ENCODE results near the gene HOTAIR.

The HOTAIR gene

GRCh38 chr12:53974084-53975063, at the start of gene HOTAIR:
HOTAIR (minus strand) TSS chr12:53974954.
- DNase-seq (ENCODE audit: low read depth in 2 of 2): no peak

DNA sequence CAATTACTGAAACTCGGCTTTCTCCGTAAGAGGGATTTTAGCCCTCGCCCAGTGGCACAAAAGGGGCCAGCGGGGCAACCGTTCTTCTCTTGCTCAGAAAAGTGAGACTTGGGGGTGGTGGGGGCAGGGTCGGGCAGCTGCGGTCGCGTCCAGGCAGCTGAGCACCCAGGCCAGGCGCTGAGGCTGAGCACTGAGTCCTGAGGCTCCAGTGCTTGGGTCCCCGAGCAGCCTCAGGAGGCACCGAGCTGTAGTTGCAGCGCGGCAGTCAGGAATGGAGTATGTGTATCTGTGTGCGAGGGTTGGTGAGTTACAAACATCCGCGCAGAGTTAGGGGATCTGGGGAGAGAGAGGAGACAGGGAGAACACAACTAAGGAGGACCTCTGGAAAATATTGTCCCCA, 49.4 kb upstream of the HOTAIR start:
- no peak for DNase-seq (ENCODE audit: low read depth in 2 of 2)

DNA sequence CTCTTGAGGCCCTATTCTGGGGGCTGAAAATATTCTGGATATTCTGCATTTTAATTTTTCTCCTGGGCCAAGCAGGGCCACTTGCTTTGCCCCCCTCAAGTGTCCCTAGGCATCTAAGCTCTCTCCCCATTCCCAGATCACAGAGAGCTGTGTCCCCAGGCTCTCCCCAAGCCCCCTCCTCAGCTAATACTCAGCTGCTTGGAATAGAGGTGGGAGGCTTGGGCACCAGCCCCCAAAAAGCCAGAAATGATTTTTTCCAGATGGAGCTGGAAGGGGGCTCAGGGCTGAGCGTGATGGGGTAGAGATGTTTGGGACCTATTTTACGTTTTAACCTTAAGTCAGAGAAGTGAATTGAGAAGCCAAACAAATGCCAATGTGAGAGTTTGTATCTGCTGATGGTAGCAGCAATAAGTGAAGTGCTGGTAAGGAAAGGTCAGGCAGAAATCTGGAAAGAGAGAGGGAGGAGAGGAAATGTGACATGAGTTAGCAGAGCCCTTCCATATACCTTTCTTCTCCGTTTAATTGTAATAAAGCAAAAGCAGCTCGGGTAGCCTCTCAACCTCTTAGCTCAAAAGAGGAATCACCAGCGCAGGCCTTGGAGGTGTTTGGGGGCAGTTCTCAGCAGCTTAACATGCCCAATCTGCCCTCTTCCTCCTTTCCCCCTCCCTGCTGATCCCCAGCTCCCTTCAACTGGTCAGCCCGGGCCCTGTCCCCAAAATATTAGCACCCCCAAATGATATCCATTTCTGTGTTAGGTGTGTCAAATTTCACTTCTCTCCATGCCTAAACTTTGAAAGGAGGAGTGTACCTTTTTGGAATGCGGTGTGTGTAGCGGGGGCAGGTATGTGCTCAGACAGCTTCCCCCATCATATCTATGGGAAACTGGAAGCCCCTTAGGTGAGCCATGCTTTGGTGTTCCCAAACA, 48.5 kb upstream of the HOTAIR start:
- no peak for DNase-seq (ENCODE audit: low read depth in 2 of 2)

- DNase-seq (ENCODE audit: low read depth in 2 of 2): no peak
Observed at GRCh38 chr12:54021432-54022013, 46.8 kb upstream of the HOTAIR start.

DNA sequence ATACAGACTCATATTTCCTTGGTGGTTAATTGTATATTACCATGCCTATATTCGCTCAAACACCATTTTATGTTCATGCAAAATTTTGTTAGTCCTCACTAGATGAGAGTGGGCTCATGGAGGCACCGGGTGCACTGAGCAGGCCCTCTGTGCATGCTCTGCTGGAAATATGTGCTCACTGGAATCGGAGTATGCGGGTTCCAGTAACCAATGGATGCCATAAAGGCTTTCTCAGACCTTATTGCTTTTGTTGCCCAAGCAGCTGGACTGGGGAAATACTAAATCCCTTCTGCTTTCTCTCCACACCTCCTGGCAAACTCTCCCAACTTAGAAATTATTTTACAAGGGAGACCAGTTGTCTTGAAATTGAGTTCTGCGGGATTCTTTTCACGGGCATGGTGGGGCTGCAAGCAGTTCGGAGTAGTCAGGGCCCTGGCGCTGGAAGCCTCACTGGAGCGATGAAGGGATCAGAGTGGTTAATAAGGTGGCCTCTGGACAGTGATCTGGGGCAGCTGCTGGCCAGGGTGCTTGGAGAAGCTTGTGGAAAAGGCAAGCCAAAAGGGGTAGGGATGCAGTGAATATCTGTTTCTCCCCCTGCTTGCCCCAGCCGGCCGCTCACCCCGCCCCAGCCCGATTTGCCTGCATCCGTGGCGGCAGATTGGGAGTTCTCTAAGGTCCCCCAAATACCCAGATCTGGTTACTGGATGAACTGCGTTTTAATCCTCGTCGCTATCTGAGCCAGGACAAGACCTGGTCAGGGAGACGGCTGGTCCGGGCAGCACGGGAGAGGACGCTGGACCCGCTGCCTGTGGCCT, 46.0 kb upstream of the HOTAIR start:
- no peak for DNase-seq (ENCODE audit: low read depth in 2 of 2)

- no peak for DNase-seq (ENCODE audit: low read depth in 2 of 2)
Observed at GRCh38 chr12:54019924-54020590, 45.3 kb upstream of the HOTAIR start.

GRCh38 chr12:54019091-54019811, 44.5 kb upstream of the HOTAIR start:
- DNase-seq (ENCODE audit: low read depth in 2 of 2): no peak

- no peak for DNase-seq (ENCODE audit: low read depth in 2 of 2)
Observed at GRCh38 chr12:54018468-54018984, 43.8 kb upstream of the HOTAIR start.

GRCh38 chr12:54017878-54018467, 43.2 kb upstream of the HOTAIR start:
- DNase-seq (ENCODE audit: low read depth in 2 of 2): peak in 1 of 2 donors; percentile 47

DNA sequence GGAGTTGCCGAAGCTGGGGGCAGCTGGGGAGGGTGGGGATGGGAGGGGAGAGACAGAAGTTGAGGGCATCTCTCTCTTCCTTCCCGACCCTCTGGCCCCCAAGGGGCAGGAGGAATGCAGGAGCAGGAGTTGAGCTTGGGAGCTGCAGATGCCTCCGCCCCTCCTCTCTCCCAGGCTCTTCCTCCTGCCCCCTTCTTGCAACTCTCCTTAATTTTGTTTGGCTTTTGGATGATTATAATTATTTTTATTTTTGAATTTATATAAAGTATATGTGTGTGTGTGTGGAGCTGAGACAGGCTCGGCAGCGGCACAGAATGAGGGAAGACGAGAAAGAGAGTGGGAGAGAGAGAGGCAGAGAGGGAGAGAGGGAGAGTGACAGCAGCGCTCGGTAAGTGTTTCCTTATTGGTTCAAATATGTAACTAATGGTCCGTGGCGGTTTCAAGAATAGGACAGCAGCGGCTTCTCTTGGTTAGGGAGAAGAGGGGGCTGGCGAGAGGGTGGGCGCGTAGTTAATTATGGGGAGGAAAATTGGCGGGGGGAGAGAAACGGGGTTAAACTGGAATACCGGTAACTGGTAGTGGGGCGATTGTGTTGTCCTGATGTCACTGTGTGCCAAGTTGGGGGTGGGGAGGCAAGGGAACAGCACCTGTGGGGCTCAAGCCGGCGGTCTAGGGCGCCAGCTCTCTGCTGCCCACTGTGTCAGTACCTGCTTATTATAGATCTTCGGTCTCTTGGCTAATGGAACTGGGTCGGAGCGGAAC, 42.5 kb upstream of the HOTAIR start:
- DNase-seq (ENCODE audit: low read depth in 2 of 2): no peak

GRCh38 chr12:54016478-54016964, 41.8 kb upstream of the HOTAIR start:
- DNase-seq (ENCODE audit: low read depth in 2 of 2): no peak

DNA sequence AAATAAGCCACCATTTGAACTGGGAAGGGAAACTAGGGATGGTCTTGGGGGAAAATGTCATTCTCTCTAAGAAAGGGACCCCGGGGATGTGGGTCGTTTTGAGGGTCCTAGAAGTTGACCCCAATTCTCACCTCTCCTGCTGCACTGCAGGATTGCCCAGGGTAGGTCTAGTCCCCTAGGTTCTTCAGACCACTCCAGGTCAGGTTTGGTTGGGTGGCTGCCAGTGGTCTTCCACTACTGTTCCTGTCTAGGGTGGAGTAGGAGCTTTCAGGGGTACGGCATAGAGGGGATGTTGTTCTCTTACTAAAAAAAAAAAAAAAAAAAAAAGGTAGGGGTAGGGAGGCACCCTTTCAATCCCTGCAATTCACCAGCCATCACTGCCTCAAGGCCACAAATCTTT, 41.3 kb upstream of the HOTAIR start:
- no peak for DNase-seq (ENCODE audit: low read depth in 2 of 2)

DNA sequence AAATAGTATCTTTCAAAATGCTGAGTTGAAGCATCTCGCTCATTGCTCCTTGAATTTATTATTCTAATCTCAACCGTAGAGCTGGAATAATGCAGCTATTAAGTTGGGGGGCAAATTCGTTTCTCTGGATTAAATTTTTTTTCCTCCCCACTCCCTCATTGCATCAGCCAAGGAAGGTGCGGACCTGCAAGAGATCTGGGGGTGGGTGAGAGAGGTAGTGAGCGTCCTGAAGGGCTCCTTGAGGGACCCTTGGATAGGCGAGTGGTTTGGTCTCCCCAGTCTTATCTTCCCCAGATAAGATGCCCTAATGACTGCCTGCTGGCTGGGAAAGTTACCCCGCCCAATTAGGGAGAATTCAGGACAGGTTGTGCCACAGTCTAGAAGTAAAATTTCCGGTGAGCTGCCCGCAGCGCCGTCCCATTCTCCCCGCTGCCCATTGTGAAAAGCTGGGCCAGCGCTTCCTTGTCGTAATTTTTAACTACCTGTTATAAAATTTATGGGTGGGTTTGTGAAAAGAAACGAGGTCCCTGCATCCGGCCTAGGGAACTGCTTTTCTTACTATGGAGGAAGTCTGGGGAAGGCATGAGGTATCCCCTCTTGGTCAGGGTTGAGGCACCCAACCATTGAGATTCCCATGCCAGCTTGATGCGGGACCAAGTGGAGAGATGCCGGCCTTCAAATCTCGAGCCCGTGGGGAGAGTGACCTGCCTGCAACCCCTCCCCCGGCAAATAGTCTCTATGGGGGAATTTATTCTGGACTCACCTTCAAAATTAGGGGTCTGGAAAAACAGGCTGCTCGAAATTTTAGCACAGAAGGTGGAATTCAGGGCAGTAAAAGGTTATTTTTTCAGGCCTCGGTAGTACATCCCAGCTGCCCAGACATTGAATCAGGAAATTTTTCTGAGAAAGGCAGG, 40.5 kb upstream of the HOTAIR start:
- DNase-seq (ENCODE audit: low read depth in 2 of 2): no peak

GRCh38 chr12:54014377-54015017, 39.7 kb upstream of the HOTAIR start:
- no peak for DNase-seq (ENCODE audit: low read depth in 2 of 2)

DNA sequence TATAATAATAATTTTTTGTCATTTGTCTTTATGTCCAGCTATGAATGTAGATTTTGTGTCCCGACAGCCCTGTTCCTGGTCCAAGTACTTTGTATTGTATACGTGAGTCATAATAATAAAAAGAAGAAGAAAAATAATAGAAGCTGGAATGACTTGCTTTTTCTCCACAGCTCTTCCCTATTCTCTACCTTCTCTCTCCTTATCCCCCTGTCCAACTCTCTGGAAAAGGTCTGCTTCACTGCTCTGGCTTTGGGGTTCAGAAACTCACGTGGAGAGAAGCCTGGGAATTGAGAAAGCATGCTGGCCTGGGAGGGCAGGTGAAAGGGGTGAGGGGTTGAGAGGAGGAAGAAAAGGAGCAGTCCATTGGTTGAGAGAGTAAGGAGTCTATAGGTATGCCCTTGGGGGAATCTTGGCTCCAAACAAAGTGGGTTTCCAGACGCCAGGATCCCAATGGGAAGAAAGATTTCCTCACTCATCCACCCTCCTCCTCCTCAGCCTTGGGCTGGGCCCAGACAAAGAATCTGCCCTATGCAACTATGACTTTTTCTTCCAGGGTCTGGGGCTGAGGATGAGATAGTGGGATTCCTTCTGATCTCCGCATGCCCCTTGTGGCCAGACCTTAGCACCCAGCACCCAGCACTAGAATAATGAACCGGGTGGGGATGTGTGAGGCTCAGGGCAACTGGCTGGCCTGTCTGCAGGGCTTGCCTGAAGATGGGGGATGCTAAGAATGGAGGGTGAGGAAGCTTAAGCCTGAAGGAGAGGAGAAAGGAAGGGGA, 38.1 kb upstream of the HOTAIR start:
- DNase-seq (ENCODE audit: low read depth in 2 of 2): no peak

All from stimulated activated CD4-positive, alpha-beta T cell treated with anti-CD3 and anti-CD28 coated beads, Interleukin-1b, Interleukin-23, amount 100 ng/mL, for 1 hour (primary cell).